Thoracic aorta (tissue), 2 donors: Measurements from ENCODE around the gene HTRA2. TPM values are rescaled to one million over a fixed set of nuclear protein-coding genes. Genes with fewer than 3 reads are reported as not detected.
A peak's percentile ranks its signal among the peaks of the same experiment; 100 is the strongest.

Source experiments
- ATAC-seq: fragments of 150-250 bp; one replicate; pipeline ENCODE4 v1.8.0; 2017; ENCODE audit warnings: low read depth; ENCODE audit not compliant: insufficient number of reproducible peaks, low FRiP score
- DNase-seq: peaks from one replicate; pipeline ENCODE4 v3.0.0-alpha.2; 2020; ENCODE audit warnings: low spot score
- H3K27ac ChIP-seq, 2 donors: fragments of 200-600 bp; sonication (generic); 1 replicate in 1 of 2; 2 replicates in 1 of 2; pipeline ENCODE4 v1.5.1; 2016; ENCODE audit warnings: mild to moderate bottlenecking in 2 of 2, moderate library complexity in 2 of 2
- H3K27me3 ChIP-seq: fragments of 200-600 bp; sonication (generic); replicated peaks from 2 replicates; pipeline ENCODE4 v1.6.0; 2016; ENCODE audit warnings: mild to moderate bottlenecking; ENCODE audit not compliant: insufficient read depth
- H3K36me3 ChIP-seq: fragments of 200-600 bp; sonication (generic); one replicate; pipeline ENCODE4 v1.5.1; 2016
- H3K4me1 ChIP-seq, 2 donors: fragments of 200-600 bp; sonication (generic); 1 replicate in 1 of 2; 2 replicates in 1 of 2; pipeline versions ENCODE4 v1.5.1 to v1.6.0; 2016; ENCODE audit warnings: low read depth in 2 of 2, mild to moderate bottlenecking in 1 of 2; ENCODE audit not compliant: control insufficient read depth in 1 of 2
- H3K4me3 ChIP-seq: fragments of 200-600 bp; sonication (generic); 2 replicates; pipeline ENCODE4 v1.5.1; 2016; ENCODE audit warnings: mild to moderate bottlenecking
- H3K9me3 ChIP-seq: fragments of 200-600 bp; sonication (generic); 2 replicates; pipeline ENCODE4 v1.5.1; 2016
- CTCF ChIP-seq: fragments of 200-600 bp; sonication (generic); IDR thresholded peaks from one replicate; pipeline ENCODE4 v1.5.1; 2019; ENCODE audit warnings: antibody characterized with exemption
- total RNA-seq, 2 donors: library from RNA; depleted of rRNA; stranded (reverse); fragments of >200 nt; gene quantifications; one replicate each; pipeline versions ENCODE4 v1.1.0 to v1.2.3, GENCODE V29; 2016

HTRA2 gene
- total RNA-seq, 2 donors from 2014 or later = 34.9 to 35.6 TPM

GRCh38 chr2:74502720-74503505, 26.8 kb upstream of the HTRA2 start:
- TF ChIP-seq CTCF = no peak
- DNase-seq = no peak
- Histone ChIP-seq H3K9me3 (no peaks in the 10 kb centered on the region), H3K36me3 (peaks cover 16% of the 10 kb centered on the region), H3K27ac (peak overlapping the region in 1 of 2 donors; percentile 32), H3K27me3 (peaks cover 6% of the 10 kb centered on the region), H3K4me1 (peaks cover 21 to 52% of the 10 kb centered on the region in 2 donors), H3K4me3 (peak overlapping the region; percentile 80)
- no peak for ATAC-seq

GRCh38 chr2:74503506-74504475, 25.9 kb upstream of the HTRA2 start:
- H3K36me3 ChIP-seq = peaks cover 16% of the 10 kb centered on the region
- peaks cover 17 to 47% of the 10 kb centered on the region in 2 donors for H3K4me1 ChIP-seq
- H3K4me3 ChIP-seq = peak overlapping the region; percentile 80
- DNase-seq (no peak), ATAC-seq (no peak)
- H3K27me3 ChIP-seq = peaks cover 4% of the 10 kb centered on the region
- no peaks in the 10 kb centered on the region for H3K9me3 ChIP-seq
- H3K27ac ChIP-seq = peak overlapping the region in 1 of 2 donors; percentile 32
- no peak for TF ChIP-seq CTCF

GRCh38 chr2:74504591-74504990, 25.1 kb upstream of the HTRA2 start:
- Histone ChIP-seq H3K9me3 (no peaks in the 10 kb centered on the region), H3K27ac (no peak overlapping the region), H3K4me3 (no peak overlapping the region), H3K27me3 (no peaks in the 10 kb centered on the region), H3K4me1 (peaks cover 11 to 39% of the 10 kb centered on the region in 2 donors), H3K36me3 (peaks cover 16% of the 10 kb centered on the region)
- DNase-seq = no peak
- TF ChIP-seq CTCF = no peak
- no peak for ATAC-seq

GRCh38 chr2:74505448-74506246, 24.1 kb upstream of the HTRA2 start:
- no peak for ATAC-seq
- Histone ChIP-seq H3K4me3 (no peak overlapping the region), H3K36me3 (peaks cover 16% of the 10 kb centered on the region), H3K27me3 (no peaks in the 10 kb centered on the region), H3K4me1 (peaks cover 11 to 35% of the 10 kb centered on the region in 2 donors), H3K9me3 (no peaks in the 10 kb centered on the region), H3K27ac (no peak overlapping the region)
- DNase-seq = no peak
- no peak for TF ChIP-seq CTCF
